Esophagus muscularis mucosa (tissue), 4 donors: ENCODE measurements around the gene NXT1.
"Not testable (repeated sequence)": the region's sequence is repeated elsewhere in the genome, so short reads cannot be mapped to it uniquely, and the experiment has no call there.

ENCODE experiments used
- EP300 ChIP-seq: sonication (generic); formaldehyde crosslinking; IDR thresholded peaks from one replicate; pipeline ENCODE4 v1.6.1; 2017; ENCODE audit warnings: antibody characterized with exemption
- POLR2A ChIP-seq: fragments of 450-650 bp; IDR thresholded peaks from one replicate; pipeline ENCODE4 v1.6.1; 2017; ENCODE audit warnings: antibody characterized with exemption, moderate library complexity, mild to moderate bottlenecking, low read depth
- POLR2AphosphoS5 ChIP-seq, 2 donors: sonication (generic); formaldehyde crosslinking; IDR thresholded peaks; one replicate each; pipeline ENCODE4 v1.6.1; 2017; ENCODE audit warnings: antibody characterized with exemption in 2 of 2
- TF ChIP-seq, protein P1 (sequence below), 3 experiments: fragments of 200-600 bp in 2 of 3; fragments of 450-650 bp in 1 of 3; sonication (generic) in 2 of 3; IDR thresholded peaks; one replicate each; pipeline ENCODE4 v1.5.1; 2017 to 2019; ENCODE audit warnings: antibody characterized with exemption in 3 of 3, mild to moderate bottlenecking in 2 of 3, moderate library complexity in 1 of 3

DNA sequence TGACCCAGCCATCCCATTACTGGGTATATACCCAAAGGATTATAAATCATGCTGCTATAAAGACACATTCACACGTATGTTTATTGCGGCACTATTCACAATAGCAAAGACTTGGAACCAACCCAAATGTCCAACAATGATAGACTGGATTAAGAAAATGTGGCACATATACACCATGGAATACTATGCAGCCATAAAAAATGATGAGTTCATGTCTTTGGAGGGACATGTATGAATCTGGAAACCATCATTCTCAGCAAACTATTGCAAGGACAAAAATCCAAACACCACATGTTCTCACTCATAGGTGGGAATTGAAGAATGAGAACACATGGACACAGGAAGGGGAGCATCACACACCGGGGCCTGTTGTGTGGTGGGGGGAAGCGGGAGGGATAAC, 43.2 kb upstream of the NXT1 start:
- TF ChIP-seq, protein P1, sequence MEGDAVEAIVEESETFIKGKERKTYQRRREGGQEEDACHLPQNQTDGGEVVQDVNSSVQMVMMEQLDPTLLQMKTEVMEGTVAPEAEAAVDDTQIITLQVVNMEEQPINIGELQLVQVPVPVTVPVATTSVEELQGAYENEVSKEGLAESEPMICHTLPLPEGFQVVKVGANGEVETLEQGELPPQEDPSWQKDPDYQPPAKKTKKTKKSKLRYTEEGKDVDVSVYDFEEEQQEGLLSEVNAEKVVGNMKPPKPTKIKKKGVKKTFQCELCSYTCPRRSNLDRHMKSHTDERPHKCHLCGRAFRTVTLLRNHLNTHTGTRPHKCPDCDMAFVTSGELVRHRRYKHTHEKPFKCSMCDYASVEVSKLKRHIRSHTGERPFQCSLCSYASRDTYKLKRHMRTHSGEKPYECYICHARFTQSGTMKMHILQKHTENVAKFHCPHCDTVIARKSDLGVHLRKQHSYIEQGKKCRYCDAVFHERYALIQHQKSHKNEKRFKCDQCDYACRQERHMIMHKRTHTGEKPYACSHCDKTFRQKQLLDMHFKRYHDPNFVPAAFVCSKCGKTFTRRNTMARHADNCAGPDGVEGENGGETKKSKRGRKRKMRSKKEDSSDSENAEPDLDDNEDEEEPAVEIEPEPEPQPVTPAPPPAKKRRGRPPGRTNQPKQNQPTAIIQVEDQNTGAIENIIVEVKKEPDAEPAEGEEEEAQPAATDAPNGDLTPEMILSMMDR (IDR thresholded peaks at IDR 0.05): not testable (repeated sequence)
- TF ChIP-seq POLR2AphosphoS5 (IDR thresholded peaks at IDR 0.05); POLR2A; EP300: not testable (repeated sequence)
